H9 (cell line): ENCODE data around the gene TST. TPM values are rescaled to one million over a fixed set of nuclear protein-coding genes. Genes with fewer than 3 reads are reported as not detected.

Experiments
- DNase-seq: peaks from one replicate; pipeline ENCODE4 v3.0.0-alpha.2; 2017
- H2AFZ ChIP-seq: one replicate; pipeline ENCODE4 v1.6.1; 2013; ENCODE audit warnings: mild to moderate bottlenecking, low read length, control low read depth, moderate library complexity
- H2AK5ac ChIP-seq: 2 replicates; pipeline ENCODE4 v1.6.1; 2013; ENCODE audit warnings: low read length, control low read depth, mixed read lengths; ENCODE audit not compliant: insufficient read length
- H2BK120ac ChIP-seq: one replicate; pipeline ENCODE4 v1.6.1; 2013; ENCODE audit warnings: low read depth, mild to moderate bottlenecking, low read length, control low read depth, inconsistent platforms; ENCODE audit not compliant: poor library complexity, severe bottlenecking
- H2BK12ac ChIP-seq: 2 replicates; pipeline ENCODE4 v1.6.1; 2013; ENCODE audit warnings: low read length, control low read depth, mixed read lengths, low read depth; ENCODE audit not compliant: insufficient read length
- H2BK15ac ChIP-seq: 2 replicates; pipeline ENCODE4 v1.6.1; 2013; ENCODE audit warnings: low read depth, low read length, control low read depth
- H2BK20ac ChIP-seq: one replicate; pipeline ENCODE4 v1.6.1; 2013; ENCODE audit warnings: low read depth, mild to moderate bottlenecking, low read length, control low read depth, inconsistent platforms; ENCODE audit not compliant: poor library complexity, severe bottlenecking
- H2BK5ac ChIP-seq: 2 replicates; pipeline ENCODE4 v1.6.1; 2013; ENCODE audit warnings: low read length, control low read depth, mixed read lengths; ENCODE audit not compliant: insufficient read length
- H3K14ac ChIP-seq: 2 replicates; pipeline ENCODE4 v1.6.1; 2013; ENCODE audit warnings: low read length, control low read depth; ENCODE audit not compliant: insufficient read depth
- H3K18ac ChIP-seq: 2 replicates; pipeline ENCODE4 v1.6.1; 2013; ENCODE audit warnings: low read depth, mild to moderate bottlenecking, mixed read lengths, low read length, control low read depth; ENCODE audit not compliant: insufficient read length
- H3K23ac ChIP-seq: 2 replicates; pipeline ENCODE4 v1.6.1; 2013; ENCODE audit warnings: low read length, control low read depth, mixed read lengths, low read depth; ENCODE audit not compliant: insufficient read length
- H3K23me2 ChIP-seq: 2 replicates; pipeline ENCODE4 v1.6.1; 2013; ENCODE audit warnings: low read depth, mild to moderate bottlenecking, mixed read lengths, low read length, control low read depth; ENCODE audit not compliant: insufficient read length, poor library complexity, severe bottlenecking
- H3K27ac ChIP-seq: 2 replicates; pipeline ENCODE4 v1.5.1; 2013; ENCODE audit warnings: low read length, control low read depth, mixed read lengths, low read depth; ENCODE audit not compliant: insufficient read length
- H3K27me3 ChIP-seq: 2 replicates; pipeline ENCODE4 v1.6.1; 2013; ENCODE audit warnings: low read length, control low read depth, inconsistent platforms; ENCODE audit not compliant: insufficient read depth
- H3K4ac ChIP-seq: 2 replicates; pipeline ENCODE4 v1.6.1; 2013; ENCODE audit warnings: low read depth, mild to moderate bottlenecking, control low read depth, inconsistent platforms, low read length, moderate library complexity
- H3K4me1 ChIP-seq: 2 replicates; pipeline ENCODE4 v1.6.1; 2013; ENCODE audit warnings: low read length, control low read depth, inconsistent platforms; ENCODE audit not compliant: insufficient read depth
- H3K4me2 ChIP-seq: 2 replicates; pipeline ENCODE4 v1.6.1; 2013; ENCODE audit warnings: low read length, control low read depth, mixed read lengths; ENCODE audit not compliant: insufficient read length, insufficient read depth
- H3K56ac ChIP-seq: 2 replicates; pipeline ENCODE4 v1.6.1; 2013; ENCODE audit warnings: low read depth, mild to moderate bottlenecking, mixed read lengths, low read length, control low read depth; ENCODE audit not compliant: insufficient read length
- H3K79me1 ChIP-seq: 2 replicates; pipeline ENCODE4 v1.6.1; 2013; ENCODE audit warnings: low read depth, mild to moderate bottlenecking, moderate library complexity, low read length, control low read depth, inconsistent platforms; ENCODE audit not compliant: insufficient read depth, poor library complexity, severe bottlenecking
- H3K79me2 ChIP-seq: 2 replicates; pipeline ENCODE4 v1.6.1; 2013; ENCODE audit warnings: low read length, control low read depth, inconsistent platforms; ENCODE audit not compliant: insufficient read depth
- H3K9ac ChIP-seq: 2 replicates; pipeline ENCODE4 v1.6.1; 2013; ENCODE audit warnings: low read length, control low read depth, mixed read lengths; ENCODE audit not compliant: insufficient read length; ENCODE audit errors: extremely low read depth
- H3K9me3 ChIP-seq: one replicate; pipeline ENCODE4 v1.6.1; 2013; ENCODE audit warnings: low read depth, low read length, inconsistent platforms; ENCODE audit not compliant: control insufficient read depth
- H3T11ph ChIP-seq: one replicate; pipeline ENCODE4 v1.6.1; 2013; ENCODE audit warnings: mild to moderate bottlenecking, low read length, control low read depth, inconsistent platforms
- H4K20me1 ChIP-seq: one replicate; pipeline ENCODE4 v1.6.1; 2013; ENCODE audit not compliant: control insufficient read depth, insufficient read length, insufficient read depth
- H4K5ac ChIP-seq: 2 replicates; pipeline ENCODE4 v1.6.1; 2013; ENCODE audit warnings: low read depth, mild to moderate bottlenecking, mixed read lengths, low read length, control low read depth; ENCODE audit not compliant: insufficient read length
- H4K8ac ChIP-seq: replicated peaks from 2 replicates; pipeline ENCODE4 v1.6.1; 2013; ENCODE audit warnings: low read length, control low read depth, mixed read lengths, low read depth; ENCODE audit not compliant: insufficient read length
- H4K91ac ChIP-seq: 2 replicates; pipeline ENCODE4 v1.6.1; 2013; ENCODE audit warnings: low read depth, mild to moderate bottlenecking, moderate library complexity, mixed read lengths, low read length, control low read depth; ENCODE audit not compliant: insufficient read length
- H3K27ac Mint-ChIP-seq, 3 experiments: 2 replicates in 2 of 3; 3 replicates in 1 of 3; pipeline ENCODE4 v1.8.0; 2020 to 2021; ENCODE audit warnings: mixed read lengths in 3 of 3, mild to moderate bottlenecking in 1 of 3, moderate library complexity in 1 of 3
- H3K27me3 Mint-ChIP-seq: 2 replicates; pipeline ENCODE4 v1.8.0; 2021; ENCODE audit warnings: low read depth, mild to moderate bottlenecking, moderate library complexity, mixed read lengths
- H3K36me3 Mint-ChIP-seq, 3 experiments: 2 replicates in 2 of 3; 3 replicates in 1 of 3; pipeline ENCODE4 v1.8.0; 2020 to 2021; ENCODE audit warnings: low read depth in 3 of 3, mixed read lengths in 3 of 3; ENCODE audit not compliant: insufficient read depth in 1 of 3
- H3K4me1 Mint-ChIP-seq, 2 experiments: 2 replicates each; pipeline ENCODE4 v1.8.0; 2020; ENCODE audit warnings: mixed read lengths in 2 of 2
- H3K4me3 Mint-ChIP-seq, 2 experiments: 2 replicates in 1 of 2; 3 replicates in 1 of 2; pipeline ENCODE4 v1.8.0; 2020 to 2021; ENCODE audit warnings: mild to moderate bottlenecking in 2 of 2, mixed read lengths in 2 of 2, moderate library complexity in 1 of 2
- H3K9me3 Mint-ChIP-seq, 2 experiments: 2 replicates in 1 of 2; 3 replicates in 1 of 2; pipeline ENCODE4 v1.8.0; 2020; ENCODE audit warnings: mild to moderate bottlenecking in 2 of 2, mixed read lengths in 2 of 2, moderate library complexity in 1 of 2
- CTCF ChIP-seq: fragments of 200-600 bp; sonication (generic); conservative IDR thresholded peaks from 3 replicates; pipeline ENCODE4 v1.8.0; 2021; ENCODE audit warnings: antibody characterized with exemption, mild to moderate bottlenecking
- WGBS: extraction: QIAGEN DNeasy Blood & Tissue Kit; methylation state at CpG from one replicate; pipeline ENCODE4 v1.1.7; 2013; ENCODE audit warnings: missing lambda C conversion rate, low lambda C conversion rate, mixed read lengths; ENCODE audit not compliant: insufficient read length; ENCODE audit errors: extremely low coverage; 5-methylcytosine and 5-hydroxymethylcytosine counted together
- total RNA-seq: library from RNA; stranded (reverse); gene quantifications from 2 replicates; pipeline ENCODE4 v1.2.1, GENCODE V29; 2021

Gene TST
- total RNA-seq, 1 experiment from 2014 or later, result 31.9 TPM

- H3K4ac ChIP-seq, result no peak overlapping the region
- peaks cover 9 to 10% of the 10 kb centered on the region in 2 experiments for H3K4me1 Mint-ChIP-seq
- H3K27ac ChIP-seq, result no peak overlapping the region
- no peak overlapping the region for H4K8ac ChIP-seq
- H3K27me3 ChIP-seq, result no peaks in the 10 kb centered on the region
- no peak overlapping the region for H3K23ac ChIP-seq
- H3K9me3 Mint-ChIP-seq, result 0 out of 5 replicates have a peak, but pooled peaks cover 0 to 2% of the 10 kb centered on the region in 2 experiments
- TF ChIP-seq CTCF, result no peak
- H3K14ac ChIP-seq, result no peak overlapping the region
- no peak overlapping the region for H3K9ac ChIP-seq
- H2AFZ ChIP-seq, result no peak overlapping the region
- no peaks in the 10 kb centered on the region for H4K20me1 ChIP-seq
- no peak overlapping the region for H2BK5ac ChIP-seq
- H3K18ac ChIP-seq, result no peak overlapping the region
- no peak overlapping the region for H2BK12ac ChIP-seq
- 0 out of 2 replicates have a peak, but pooled peaks cover under 1% of the 10 kb centered on the region for H3K4me1 ChIP-seq
- H3K23me2 ChIP-seq, result no peaks in the 10 kb centered on the region
- H3K4me2 ChIP-seq, result no peak overlapping the region
- H3K27ac Mint-ChIP-seq, result no peak overlapping the region
- no peak overlapping the region for H4K5ac ChIP-seq
- no peaks in the 10 kb centered on the region for H3K79me1 ChIP-seq
- H3K56ac ChIP-seq, result no peak overlapping the region
- WGBS, result no CpG with 5 or more reads among the region's 4 CpGs
- no peak overlapping the region for H3K4me3 Mint-ChIP-seq
- no peak for DNase-seq
- no peaks in the 10 kb centered on the region for H3K79me2 ChIP-seq
- no peaks in the 10 kb centered on the region; a peak in 1 of 7 replicates for H3K36me3 Mint-ChIP-seq
- H3K9me3 ChIP-seq, result no peaks in the 10 kb centered on the region
- H4K91ac ChIP-seq, result no peak overlapping the region
- H2BK15ac ChIP-seq, result no peak overlapping the region
- H2BK120ac ChIP-seq, result no peak overlapping the region
- no peak overlapping the region for H2AK5ac ChIP-seq
- no peak overlapping the region for H3T11ph ChIP-seq
- no peak overlapping the region for H2BK20ac ChIP-seq
- H3K27me3 Mint-ChIP-seq, result peaks cover 47% of the 10 kb centered on the region
Observed at GRCh38 chr22:37010174-37010573, 9.1 kb downstream of the TST start.
